ENCODE results near the gene MLLT3.

The MLLT3 gene

GRCh38 chr9:20624201-20625002 is 2.1 kb upstream of the MLLT3 start:
- peak; percentile 45 for ATAC-seq
- TF ChIP-seq TCF4 (CRISPR knock-in tag; IDR thresholded peaks at IDR 0.05; ENCODE audit: borderline replicate concordance): no peak
- TF ChIP-seq BACH2 (CRISPR knock-in tag; IDR thresholded peaks at IDR 0.05; ENCODE audit: borderline replicate concordance): no peak
- TF ChIP-seq PPARA (CRISPR knock-in tag; IDR thresholded peaks at IDR 0.05; ENCODE audit: borderline replicate concordance): no peak

GRCh38 chr9:20623748-20624124 is 1.4 kb upstream of the MLLT3 start:
- TF ChIP-seq CREB5 (CRISPR knock-in tag; IDR thresholded peaks at IDR 0.05; ENCODE audit: low read depth): no peak
- no peak for TF ChIP-seq PPARA (CRISPR knock-in tag; IDR thresholded peaks at IDR 0.05; ENCODE audit: borderline replicate concordance)
- no peak for TF ChIP-seq ZFP3 (CRISPR knock-in tag; IDR thresholded peaks at IDR 0.05)
- TF ChIP-seq TSHZ2 (CRISPR knock-in tag; IDR thresholded peaks at IDR 0.05): no peak
- no peak for TF ChIP-seq SNAI2 (CRISPR knock-in tag; IDR thresholded peaks at IDR 0.05)
- no peak for TF ChIP-seq PATZ1 (CRISPR knock-in tag; IDR thresholded peaks at IDR 0.05; ENCODE audit: borderline replicate concordance)
- no peak for TF ChIP-seq RARB (CRISPR knock-in tag; IDR thresholded peaks at IDR 0.05)
- TF ChIP-seq CSRNP3 (CRISPR knock-in tag; IDR thresholded peaks at IDR 0.05): no peak
- no peak for TF ChIP-seq TCF4 (CRISPR knock-in tag; IDR thresholded peaks at IDR 0.05; ENCODE audit: borderline replicate concordance)
- TF ChIP-seq ZNF8 (CRISPR knock-in tag; IDR thresholded peaks at IDR 0.05): no peak
- no peak for TF ChIP-seq CSDC2 (CRISPR knock-in tag; IDR thresholded peaks at IDR 0.05)
- TF ChIP-seq ZFP30 (CRISPR knock-in tag; IDR thresholded peaks at IDR 0.05): no peak
- no peak for TF ChIP-seq POU6F1 (CRISPR knock-in tag; IDR thresholded peaks at IDR 0.05; ENCODE audit: borderline replicate concordance, low read depth)
- TF ChIP-seq ZC3H10 (CRISPR knock-in tag; IDR thresholded peaks at IDR 0.05): no peak
- TF ChIP-seq ZNF70 (CRISPR knock-in tag; IDR thresholded peaks at IDR 0.05): no peak
- TF ChIP-seq ARNTL (CRISPR knock-in tag; IDR thresholded peaks at IDR 0.05; ENCODE audit: borderline replicate concordance, low read depth): no peak
- ATAC-seq: peak; percentile 24

GRCh38 chr9:20623021-20623747 is 885 bp upstream of the MLLT3 start:
- peak; percentile 13 for ATAC-seq
- no peak for TF ChIP-seq ZNF565 (CRISPR knock-in tag; conservative IDR thresholded peaks at IDR 0.05; ENCODE audit: low read depth)
- TF ChIP-seq PATZ1 (CRISPR knock-in tag; IDR thresholded peaks at IDR 0.05; ENCODE audit: borderline replicate concordance): no peak
- no peak for TF ChIP-seq TSHZ2 (CRISPR knock-in tag; IDR thresholded peaks at IDR 0.05)
- no peak for TF ChIP-seq PPARA (CRISPR knock-in tag; IDR thresholded peaks at IDR 0.05; ENCODE audit: borderline replicate concordance)
- no peak for TF ChIP-seq GLIS3 (CRISPR knock-in tag; IDR thresholded peaks at IDR 0.05)
- no peak for TF ChIP-seq ZFP30 (CRISPR knock-in tag; IDR thresholded peaks at IDR 0.05)
- no peak for TF ChIP-seq ISL1 (CRISPR knock-in tag; IDR thresholded peaks at IDR 0.05)

Data from SK-N-SH treated with all-trans-retinoic acid at 6 μM for 48 hours (cell line).